ENCODE results near the gene GAK. TPM values are rescaled to one million over a fixed set of nuclear protein-coding genes. Genes with fewer than 3 reads are reported as not detected.

The GAK gene
- total and polyA plus RNA-seq, 2 of the 4 experiments (the other 2 are of a cell fraction): 45.1 to 133 TPM

DNA sequence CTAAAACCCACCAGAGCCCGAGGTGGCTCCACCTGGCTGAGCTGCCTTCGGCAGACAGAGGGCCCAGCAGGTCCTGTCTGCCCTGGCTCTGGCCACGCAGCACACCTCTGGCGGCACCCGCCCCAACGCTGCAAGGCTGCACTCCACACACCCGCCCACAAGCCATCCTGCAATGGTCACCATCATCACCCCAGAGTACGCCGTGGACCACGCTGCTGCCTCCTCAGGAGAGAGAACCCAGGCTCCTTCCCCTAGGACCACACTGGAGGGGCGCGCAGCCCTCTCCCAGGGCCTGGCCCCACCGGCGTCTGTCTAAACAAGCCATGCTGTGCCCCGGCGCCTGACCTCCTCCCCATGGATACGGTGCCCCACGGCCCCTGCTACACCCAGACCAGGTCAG, 66.5 kb downstream of the GAK start:
- Histone ChIP-seq H2AFZ (replicated peaks; ENCODE audit: low read length, poor library complexity) (no peak overlapping the region), H4K8ac (ENCODE audit: low read depth in 2 of 2, low read length in 2 of 2) (no peak overlapping the region), H3K14ac (replicated peaks; ENCODE audit: low read depth, low read length) (no peak overlapping the region), H3K56ac (ENCODE audit: extremely low read depth, insufficient read depth, low read length) (no peak overlapping the region), H3K4me3 (ENCODE audit: insufficient read depth, low read depth, low read length) (no peak overlapping the region), H4K5ac (ENCODE audit: low read depth, low read length) (no peak overlapping the region), H3K9me3 (ENCODE audit: control insufficient read depth, insufficient read depth, low read length) (no peaks in the 10 kb centered on the region), H3K79me1 (ENCODE audit: low read depth in 1 of 2, low read length in 2 of 2) (peaks cover 0 to 17% of the 10 kb centered on the region in 2 experiments; a peak in 2 of 4 replicates), H3K23ac (ENCODE audit: low read depth, low read length) (no peak overlapping the region), H2AK5ac (ENCODE audit: low read depth, low read length) (no peak overlapping the region), H3K36me3 (ENCODE audit: control insufficient read depth, insufficient read depth, low read length) (peaks cover 77% of the 10 kb centered on the region), H2BK120ac (ENCODE audit: low read depth, low read length) (no peak overlapping the region), H3K4me1 (ENCODE audit: control insufficient read depth, insufficient read depth, low read length) (no peaks in the 10 kb centered on the region), H2BK5ac (ENCODE audit: low read depth, low read length, poor library complexity, severe bottlenecking) (no peak overlapping the region), H3K27ac (ENCODE audit: insufficient read depth, low read length) (no peak overlapping the region), H3K9ac (ENCODE audit: low read depth, low read length) (no peak overlapping the region), H4K91ac (ENCODE audit: insufficient read depth, low read depth, low read length) (no peak overlapping the region), H3K27me3 (ENCODE audit: control insufficient read depth, insufficient read depth, low read length) (no peaks in the 10 kb centered on the region), H2BK20ac (ENCODE audit: low read depth, low read length) (no peak overlapping the region), H3K4me2 (ENCODE audit: low read depth, low read length) (no peak overlapping the region), H3K18ac (ENCODE audit: low read depth, low read length) (no peak overlapping the region), H2BK15ac (ENCODE audit: low read depth, low read length) (no peak overlapping the region), H4K20me1 (ENCODE audit: insufficient read depth, low read length) (peaks cover 22% of the 10 kb centered on the region), H3K9me1 (ENCODE audit: insufficient read depth, low read length) (peaks cover 12% of the 10 kb centered on the region), H3K4ac (ENCODE audit: low read depth, low read length) (no peak overlapping the region), H2AK9ac (replicated peaks; ENCODE audit: low read depth, low read length, poor library complexity) (no peak overlapping the region)
- dilution Hi-C loops (cut with HindIII; ENCODE audit: low sequenced_read_pairs, unreplicated experiment) (no loop called here), in situ Hi-C loops (cut with MboI; ENCODE audit: low sequenced_read_pairs) (no loop called here), intact Hi-C loops (cut with micrococcal nuclease) (no loop called here)
- WGBS, 2 experiments (ENCODE audit: extremely low coverage in 2 of 2, insufficient read length in 1 of 2): 96% methylated on average over 10 of the region's 18 CpGs; no CpG with 5 or more reads in 1 of the 2 experiments
- no peak for DNase-seq
- BruUV-seq (replicated peaks): no TSS peak
- TF ChIP-seq RFX5 (IDR thresholded peaks at IDR 0.05; ENCODE audit: low read depth, low read length) (no peak), CTCF (conservative IDR thresholded peaks at IDR 0.05; ENCODE audit: low read depth, low read length) (no peak), RAD21 (IDR thresholded peaks at IDR 0.05; ENCODE audit: low read length) (no peak), RCOR1 (IDR thresholded peaks at IDR 0.05; ENCODE audit: insufficient replicate concordance, low read length) (no peak), BHLHE40 (IDR thresholded peaks at IDR 0.05; ENCODE audit: low read depth, low read length) (no peak)
- no peak for ATAC-seq (ENCODE audit: low read depth)
- CTCF ChIA-PET: no interaction called here
- POLR2A ChIA-PET (ENCODE audit: unreplicated experiment): no interaction called here

All from IMR-90 (cell line).